ENCODE data around the gene MAP3K13. TPM values are rescaled to one million over a fixed set of nuclear protein-coding genes. Genes with fewer than 3 reads are reported as not detected.
A peak's percentile ranks its signal among the peaks of the same experiment; 100 is the strongest.

Gene MAP3K13
- polyA plus RNA-seq, 1 donor (not counting 4 experiments of a cell fraction or from before 2014, with no cell fraction given), result 23.0 TPM

DNA sequence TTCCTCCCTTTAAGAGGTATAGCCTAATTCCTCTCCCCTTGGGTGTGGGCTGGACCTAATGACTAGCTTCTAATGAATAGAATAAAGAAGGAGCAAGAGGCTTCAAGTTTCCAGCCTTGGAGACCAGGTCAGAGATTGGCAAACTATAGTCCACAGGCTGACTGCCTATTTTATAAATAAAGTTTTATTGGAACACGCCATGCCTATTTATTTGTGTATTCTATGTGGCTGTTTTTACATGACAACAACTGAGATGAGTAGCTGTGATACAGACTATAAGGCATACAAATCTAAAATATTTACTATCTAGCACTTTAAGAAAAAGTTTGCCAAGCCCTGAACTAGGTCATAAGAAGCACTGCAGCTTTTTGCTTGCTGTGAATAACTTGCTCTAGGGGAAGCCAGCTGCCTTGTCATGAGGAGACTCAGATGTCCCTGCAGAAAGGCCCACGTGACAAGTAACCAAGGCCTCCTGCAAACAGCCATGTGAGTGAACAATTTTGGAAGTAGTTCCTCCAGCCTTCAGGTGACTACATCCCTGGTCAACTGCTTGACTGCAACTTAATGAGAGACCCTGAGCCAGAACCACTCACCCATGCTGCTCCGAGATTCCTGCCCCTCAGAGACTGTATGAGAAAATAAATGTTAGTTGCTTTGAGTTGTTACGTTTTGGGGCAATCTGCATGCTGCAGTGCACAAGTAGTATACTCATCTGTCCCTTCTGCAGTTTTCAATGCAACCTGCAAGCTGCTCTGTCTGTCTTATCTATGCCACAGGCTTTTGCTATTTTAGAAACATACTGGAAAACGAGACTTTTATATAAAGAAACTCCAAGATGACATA lies 21.1 kb upstream of the MAP3K13 start:
- H3K27me3 ChIP-seq (ENCODE audit: control insufficient read depth, extremely low read depth, insufficient read depth, low read length), result no peaks in the 10 kb centered on the region
- H3K4me2 ChIP-seq (ENCODE audit: control insufficient read depth, extremely low read depth, insufficient read depth, low read depth, low read length), result peak overlapping the region; percentile 81
- H3K79me2 ChIP-seq (ENCODE audit: control insufficient read depth, insufficient read depth, low read length), result no peaks in the 10 kb centered on the region
- no peak overlapping the region for H3K4me3 ChIP-seq (ENCODE audit: control insufficient read depth in 2 of 3, extremely low read depth in 1 of 3, insufficient read depth in 2 of 3, low read depth in 1 of 3, low read length in 3 of 3)
- FAIRE-seq, result peak; percentile 51
- peaks cover 25% of the 10 kb centered on the region for H3K4me1 ChIP-seq (ENCODE audit: control insufficient read depth, extremely low read depth, insufficient read depth, low read length)
- no peaks in the 10 kb centered on the region for H3K9me1 ChIP-seq (ENCODE audit: control insufficient read depth, extremely low read depth, insufficient read depth, low read length)
- no peak for TF ChIP-seq EZH2 (IDR thresholded peaks at IDR 0.05; ENCODE audit: low read length)
- TF ChIP-seq, protein P1, sequence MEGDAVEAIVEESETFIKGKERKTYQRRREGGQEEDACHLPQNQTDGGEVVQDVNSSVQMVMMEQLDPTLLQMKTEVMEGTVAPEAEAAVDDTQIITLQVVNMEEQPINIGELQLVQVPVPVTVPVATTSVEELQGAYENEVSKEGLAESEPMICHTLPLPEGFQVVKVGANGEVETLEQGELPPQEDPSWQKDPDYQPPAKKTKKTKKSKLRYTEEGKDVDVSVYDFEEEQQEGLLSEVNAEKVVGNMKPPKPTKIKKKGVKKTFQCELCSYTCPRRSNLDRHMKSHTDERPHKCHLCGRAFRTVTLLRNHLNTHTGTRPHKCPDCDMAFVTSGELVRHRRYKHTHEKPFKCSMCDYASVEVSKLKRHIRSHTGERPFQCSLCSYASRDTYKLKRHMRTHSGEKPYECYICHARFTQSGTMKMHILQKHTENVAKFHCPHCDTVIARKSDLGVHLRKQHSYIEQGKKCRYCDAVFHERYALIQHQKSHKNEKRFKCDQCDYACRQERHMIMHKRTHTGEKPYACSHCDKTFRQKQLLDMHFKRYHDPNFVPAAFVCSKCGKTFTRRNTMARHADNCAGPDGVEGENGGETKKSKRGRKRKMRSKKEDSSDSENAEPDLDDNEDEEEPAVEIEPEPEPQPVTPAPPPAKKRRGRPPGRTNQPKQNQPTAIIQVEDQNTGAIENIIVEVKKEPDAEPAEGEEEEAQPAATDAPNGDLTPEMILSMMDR (optimal IDR thresholded peaks at IDR 0.05 in 1 of 3, IDR thresholded peaks at IDR 0.05 in 1 of 3, conservative IDR thresholded peaks at IDR 0.05 in 1 of 3; ENCODE audit: extremely low read depth in 1 of 3, insufficient read depth in 2 of 3, low read length in 3 of 3), result no peak
- no peak overlapping the region for H2AFZ ChIP-seq (ENCODE audit: control insufficient read depth, low read length)
- H4K20me1 ChIP-seq (ENCODE audit: control insufficient read depth, extremely low read depth, insufficient read depth, low read length), result no peaks in the 10 kb centered on the region
- H3K9me3 ChIP-seq (ENCODE audit: control insufficient read depth, low read depth, low read length), result no peaks in the 10 kb centered on the region
- DNase-seq (ENCODE audit: low read depth, low spot score), result no peak
- H3K27ac ChIP-seq (ENCODE audit: control insufficient read depth, insufficient read depth, low read length), result no peak overlapping the region
- dilution Hi-C loops (cut with MboI; ENCODE audit: extremely low pct_ligation_motif_present, low sequenced_read_pairs), result no loop called here
- H3K9ac ChIP-seq (ENCODE audit: control insufficient read depth, extremely low read depth, insufficient read depth, low read length), result no peak overlapping the region
- H3K36me3 ChIP-seq (ENCODE audit: control insufficient read depth in 2 of 2, extremely low read depth in 1 of 2, insufficient read depth in 2 of 2, low read length in 2 of 2), result no peaks in the 10 kb centered on the region

DNA sequence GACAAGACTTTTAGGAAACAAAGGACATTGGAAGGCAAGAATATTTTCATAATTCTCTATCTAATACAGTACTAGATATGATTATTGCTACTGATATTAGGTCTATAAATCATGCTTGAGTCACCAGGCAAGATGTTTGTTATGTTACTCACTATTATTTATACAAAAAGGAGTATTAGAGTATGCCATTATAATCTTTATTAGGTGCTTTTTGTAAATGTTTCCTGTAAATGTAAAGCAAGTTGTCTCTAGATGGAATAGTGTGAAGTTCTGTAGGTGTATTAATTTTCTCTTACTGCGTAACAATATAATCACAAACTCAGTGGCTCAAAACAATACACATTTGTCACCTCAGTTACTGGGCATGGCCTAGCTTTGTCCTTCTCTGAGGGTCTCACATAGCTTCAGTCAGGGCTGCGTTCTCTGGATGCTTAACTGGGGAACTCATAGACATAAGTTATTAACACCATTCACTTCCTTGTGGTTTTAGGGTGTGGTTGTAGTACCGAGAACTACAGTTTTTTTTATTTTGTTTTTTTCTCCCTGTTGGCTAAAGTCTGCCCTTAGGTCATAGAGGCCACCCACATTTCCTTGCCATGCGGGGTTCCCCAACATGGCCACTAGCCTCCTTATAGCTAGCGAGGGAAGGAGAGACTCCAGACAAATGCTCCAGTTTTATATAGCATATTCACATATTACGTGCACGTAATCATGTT lies 20.3 kb upstream of the MAP3K13 start:
- H3K79me2 ChIP-seq (ENCODE audit: control insufficient read depth, insufficient read depth, low read length), result no peaks in the 10 kb centered on the region
- no peak for TF ChIP-seq EZH2 (IDR thresholded peaks at IDR 0.05; ENCODE audit: low read length)
- TF ChIP-seq, protein P1 (optimal IDR thresholded peaks at IDR 0.05 in 1 of 3, IDR thresholded peaks at IDR 0.05 in 1 of 3, conservative IDR thresholded peaks at IDR 0.05 in 1 of 3; ENCODE audit: extremely low read depth in 1 of 3, insufficient read depth in 2 of 3, low read length in 3 of 3), result no peak
- peak overlapping the region; percentile 44 for H2AFZ ChIP-seq (ENCODE audit: control insufficient read depth, low read length)
- H3K9ac ChIP-seq (ENCODE audit: control insufficient read depth, extremely low read depth, insufficient read depth, low read length), result peak overlapping the region; percentile 13
- no peaks in the 10 kb centered on the region for H3K36me3 ChIP-seq (ENCODE audit: control insufficient read depth in 2 of 2, extremely low read depth in 1 of 2, insufficient read depth in 2 of 2, low read length in 2 of 2)
- peak overlapping the region in 1 of 3 experiments; percentile 26 for H3K4me3 ChIP-seq (ENCODE audit: control insufficient read depth in 2 of 3, extremely low read depth in 1 of 3, insufficient read depth in 2 of 3, low read depth in 1 of 3, low read length in 3 of 3)
- H3K9me3 ChIP-seq (ENCODE audit: control insufficient read depth, low read depth, low read length), result no peaks in the 10 kb centered on the region
- FAIRE-seq, result no peak
- no peak for DNase-seq (ENCODE audit: low read depth, low spot score)
- no peaks in the 10 kb centered on the region for H3K27me3 ChIP-seq (ENCODE audit: control insufficient read depth, extremely low read depth, insufficient read depth, low read length)
- H3K4me2 ChIP-seq (ENCODE audit: control insufficient read depth, extremely low read depth, insufficient read depth, low read depth, low read length), result peak overlapping the region; percentile 81
- dilution Hi-C loops (cut with MboI; ENCODE audit: extremely low pct_ligation_motif_present, low sequenced_read_pairs), result no loop called here
- no peaks in the 10 kb centered on the region for H3K9me1 ChIP-seq (ENCODE audit: control insufficient read depth, extremely low read depth, insufficient read depth, low read length)
- H4K20me1 ChIP-seq (ENCODE audit: control insufficient read depth, extremely low read depth, insufficient read depth, low read length), result no peaks in the 10 kb centered on the region
- H3K4me1 ChIP-seq (ENCODE audit: control insufficient read depth, extremely low read depth, insufficient read depth, low read length), result peaks cover 20% of the 10 kb centered on the region
- peak overlapping the region; percentile 73 for H3K27ac ChIP-seq (ENCODE audit: control insufficient read depth, insufficient read depth, low read length)
